KMS-11 (cell line): ENCODE measurements around the gene RPL36AL.

Source experiments
- H2AFZ ChIP-seq: fragments of 200-600 bp; sonication (generic); 2 replicates; pipeline ENCODE4 v1.6.1; 2016; ENCODE audit warnings: antibody characterized with exemption, mixed run types, low read depth
- H3K27ac ChIP-seq: fragments of 200-600 bp; sonication (generic); 2 replicates; pipeline ENCODE4 v1.6.1; 2016; ENCODE audit warnings: mild to moderate bottlenecking, mixed run types
- H3K27me3 ChIP-seq: fragments of 200-600 bp; sonication (generic); 2 replicates; pipeline ENCODE4 v1.6.1; 2017; ENCODE audit warnings: mild to moderate bottlenecking, low read depth, mixed run types, moderate library complexity; ENCODE audit not compliant: insufficient read depth
- H3K36me3 ChIP-seq: fragments of 200-600 bp; sonication (generic); 2 replicates; pipeline ENCODE4 v1.6.1; 2017; ENCODE audit warnings: mild to moderate bottlenecking, mixed run types; ENCODE audit not compliant: insufficient read depth
- H3K4me1 ChIP-seq: fragments of 200-600 bp; sonication (generic); 2 replicates; pipeline ENCODE4 v1.6.1; 2016; ENCODE audit warnings: mild to moderate bottlenecking, low read depth, mixed run types; ENCODE audit not compliant: poor library complexity, severe bottlenecking
- H3K4me2 ChIP-seq: fragments of 200-600 bp; sonication (generic); 2 replicates; pipeline ENCODE4 v1.7.0; 2016; ENCODE audit warnings: mild to moderate bottlenecking, mixed run types
- H3K4me3 ChIP-seq: fragments of 200-600 bp; sonication (generic); IDR thresholded peaks from 2 replicates; pipeline ENCODE4 v1.6.1; 2017; ENCODE audit warnings: low read depth, low read length, mixed read lengths; ENCODE audit not compliant: insufficient read depth
- H3K79me2 ChIP-seq: fragments of 200-600 bp; sonication (generic); 2 replicates; pipeline ENCODE4 v1.6.1; 2016; ENCODE audit warnings: low read depth, mixed run types; ENCODE audit not compliant: insufficient read depth
- H3K9ac ChIP-seq: fragments of 200-600 bp; sonication (generic); 2 replicates; pipeline ENCODE4 v1.6.1; 2016; ENCODE audit warnings: mild to moderate bottlenecking, mixed run types
- H4K20me1 ChIP-seq: fragments of 200-600 bp; sonication (generic); 2 replicates; pipeline ENCODE4 v1.6.1; 2016; ENCODE audit warnings: mild to moderate bottlenecking, mixed run types; ENCODE audit not compliant: insufficient read depth
- TF ChIP-seq, protein P1 (sequence below): fragments of 200-600 bp; sonication (generic); conservative IDR thresholded peaks from 2 replicates; pipeline ENCODE4 v1.6.1; 2017; ENCODE audit warnings: low read depth, mild to moderate bottlenecking, antibody characterized with exemption, low read length, moderate library complexity, mixed read lengths

RPL36AL gene

DNA sequence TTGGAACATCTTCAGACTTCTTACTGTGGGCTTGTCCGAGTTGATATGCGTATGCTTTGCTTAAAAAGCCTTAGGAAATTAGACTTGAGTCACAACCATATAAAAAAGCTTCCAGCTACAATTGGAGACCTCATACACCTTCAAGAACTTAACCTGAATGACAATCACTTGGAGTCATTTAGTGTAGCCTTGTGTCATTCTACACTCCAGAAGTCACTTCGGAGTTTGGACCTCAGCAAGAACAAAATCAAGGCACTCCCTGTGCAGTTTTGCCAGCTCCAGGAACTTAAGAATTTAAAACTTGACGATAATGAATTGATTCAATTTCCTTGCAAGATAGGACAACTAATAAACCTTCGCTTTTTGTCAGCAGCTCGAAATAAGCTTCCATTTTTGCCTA, 12.8 kb downstream of the RPL36AL start:
- TF ChIP-seq, protein P1, sequence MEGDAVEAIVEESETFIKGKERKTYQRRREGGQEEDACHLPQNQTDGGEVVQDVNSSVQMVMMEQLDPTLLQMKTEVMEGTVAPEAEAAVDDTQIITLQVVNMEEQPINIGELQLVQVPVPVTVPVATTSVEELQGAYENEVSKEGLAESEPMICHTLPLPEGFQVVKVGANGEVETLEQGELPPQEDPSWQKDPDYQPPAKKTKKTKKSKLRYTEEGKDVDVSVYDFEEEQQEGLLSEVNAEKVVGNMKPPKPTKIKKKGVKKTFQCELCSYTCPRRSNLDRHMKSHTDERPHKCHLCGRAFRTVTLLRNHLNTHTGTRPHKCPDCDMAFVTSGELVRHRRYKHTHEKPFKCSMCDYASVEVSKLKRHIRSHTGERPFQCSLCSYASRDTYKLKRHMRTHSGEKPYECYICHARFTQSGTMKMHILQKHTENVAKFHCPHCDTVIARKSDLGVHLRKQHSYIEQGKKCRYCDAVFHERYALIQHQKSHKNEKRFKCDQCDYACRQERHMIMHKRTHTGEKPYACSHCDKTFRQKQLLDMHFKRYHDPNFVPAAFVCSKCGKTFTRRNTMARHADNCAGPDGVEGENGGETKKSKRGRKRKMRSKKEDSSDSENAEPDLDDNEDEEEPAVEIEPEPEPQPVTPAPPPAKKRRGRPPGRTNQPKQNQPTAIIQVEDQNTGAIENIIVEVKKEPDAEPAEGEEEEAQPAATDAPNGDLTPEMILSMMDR = no peak
- Histone ChIP-seq H3K36me3 (no peaks in the 10 kb centered on the region), H3K4me2 (no peak overlapping the region)

DNA sequence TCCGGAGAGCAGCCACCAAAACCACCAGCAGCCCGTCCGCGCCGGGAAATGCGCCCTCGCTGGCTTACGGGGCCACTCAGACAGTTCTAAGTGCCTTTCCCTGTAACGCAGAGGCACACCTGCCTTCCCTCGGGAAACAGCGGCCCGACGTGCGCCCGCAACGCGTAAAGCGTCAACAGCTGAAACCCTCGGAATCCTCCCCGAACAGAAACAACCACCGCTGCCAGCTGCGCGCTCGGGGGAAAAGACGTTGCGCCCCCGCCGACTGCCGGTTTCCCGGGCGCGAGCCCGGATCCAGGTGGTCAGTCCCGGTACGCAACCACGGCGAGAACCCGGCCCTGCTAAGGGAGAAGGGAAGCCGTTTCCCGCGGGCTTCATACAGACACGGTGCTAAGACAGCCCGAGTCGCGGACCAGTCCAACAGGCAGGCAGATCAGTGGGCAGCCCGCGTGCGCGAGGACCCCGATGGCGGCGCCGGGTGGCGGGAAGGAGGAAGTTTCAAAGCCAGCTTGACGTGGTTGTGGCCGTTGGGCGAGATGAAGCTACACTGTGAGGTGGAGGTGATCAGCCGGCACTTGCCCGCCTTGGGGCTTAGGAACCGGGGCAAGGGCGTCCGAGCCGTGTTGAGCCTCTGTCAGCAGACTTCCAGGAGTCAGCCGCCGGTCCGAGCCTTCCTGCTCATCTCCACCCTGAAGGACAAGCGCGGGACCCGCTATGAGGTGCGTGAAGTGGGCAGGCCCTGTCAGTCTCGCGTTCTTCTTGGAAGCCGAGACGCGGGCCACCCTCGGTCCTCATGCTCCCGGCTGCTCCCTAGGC, 21.7 kb downstream of the RPL36AL start, which contains the start of gene LRR1:
TSS of gene LRR1 (plus strand) at position 456 of the 816 bp plus-strand sequence. CDS start at position 537, 81 bp downstream.
- Histone ChIP-seq H3K4me2 (peak within 1 kb of the TSS; percentile 60), H3K4me3 (no peak within 1 kb of the TSS), H3K27ac (peak within 1 kb of the TSS; percentile 94), H3K79me2 (peaks cover 47% of the 10 kb centered on the region), H2AFZ (peak within 1 kb of the TSS; percentile 52), H3K4me1 (peaks cover 18% of the 10 kb centered on the region), H4K20me1 (no peaks in the 10 kb centered on the region), H3K9ac (peak within 1 kb of the TSS; percentile 96), H3K36me3 (no peaks in the 10 kb centered on the region), H3K27me3 (no peaks in the 10 kb centered on the region)
- TF ChIP-seq, protein P1 = no peak

More for the DNA sequence above, 12.8 kb downstream of the RPL36AL start:
- H3K4me1 ChIP-seq = no peaks in the 10 kb centered on the region
- peaks cover 11% of the 10 kb centered on the region; the same call in 1 of the 2 replicates for H3K79me2 ChIP-seq
- H4K20me1 ChIP-seq = no peaks in the 10 kb centered on the region
- no peak overlapping the region for H3K9ac ChIP-seq
- H3K27me3 ChIP-seq = no peaks in the 10 kb centered on the region
- no peak overlapping the region for H3K4me3 ChIP-seq
- H2AFZ ChIP-seq = no peak overlapping the region
- H3K27ac ChIP-seq = no peak overlapping the region

DNA sequence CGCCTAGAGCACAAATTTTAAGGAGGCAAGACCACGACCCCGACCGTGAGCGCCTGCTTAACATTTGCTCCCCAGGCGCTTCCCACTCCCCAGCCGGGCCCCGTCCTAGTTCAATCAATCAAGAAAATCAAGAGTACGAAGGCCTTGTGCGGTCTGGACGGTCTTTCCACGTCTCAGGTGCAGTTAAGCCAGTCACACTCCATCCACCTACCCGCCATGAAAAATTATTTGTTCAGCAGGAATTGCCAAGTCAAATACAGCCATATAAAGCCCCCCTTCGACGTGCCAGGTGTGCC, 22.3 kb downstream of the RPL36AL start:
- H3K79me2 ChIP-seq = peaks cover 46% of the 10 kb centered on the region
- H3K4me2 ChIP-seq = peak overlapping the region; percentile 60
- H3K9ac ChIP-seq = peak overlapping the region; percentile 96
- peaks cover 18% of the 10 kb centered on the region for H3K4me1 ChIP-seq
- H3K27me3 ChIP-seq = no peaks in the 10 kb centered on the region
- H3K27ac ChIP-seq = peak overlapping the region; percentile 94
- TF ChIP-seq, protein P1 = no peak
- no peaks in the 10 kb centered on the region for H4K20me1 ChIP-seq
- H3K36me3 ChIP-seq = no peaks in the 10 kb centered on the region
- peak overlapping the region; percentile 52 for H2AFZ ChIP-seq
- H3K4me3 ChIP-seq = no peak overlapping the region

DNA sequence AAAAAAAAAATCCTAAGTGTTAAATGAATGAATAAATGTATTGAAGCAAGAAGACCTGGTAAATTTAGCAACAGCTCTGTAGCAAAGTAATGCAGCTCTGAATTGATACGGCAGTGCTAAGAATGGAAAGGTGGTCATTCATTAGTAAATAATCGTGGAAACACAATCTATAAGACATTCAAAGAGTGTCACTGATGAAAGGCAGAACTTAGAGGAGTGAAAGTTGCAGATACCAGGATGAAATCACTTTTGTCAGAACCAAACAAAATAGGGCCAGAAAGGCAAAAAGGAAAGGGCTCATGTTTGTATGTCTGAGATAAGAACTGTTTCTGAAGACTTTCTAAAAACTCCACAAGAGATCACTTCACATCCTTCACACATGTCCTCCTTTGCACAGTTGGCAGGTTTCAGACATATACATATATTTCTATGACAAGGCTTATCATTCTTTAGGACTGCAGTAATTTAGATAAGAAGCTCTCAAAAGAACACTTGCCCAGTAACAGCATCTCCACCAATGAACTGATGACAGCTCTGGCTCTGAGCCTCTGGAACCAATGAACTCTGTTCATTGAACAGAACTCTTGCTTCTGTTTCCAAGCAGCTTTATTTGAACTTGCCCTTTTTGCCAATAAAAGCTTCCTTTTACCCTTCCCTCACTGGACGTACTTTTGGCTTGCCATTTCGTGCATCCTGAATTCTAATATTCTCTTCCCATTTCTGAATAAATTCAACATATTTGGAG, 25.9 kb downstream of the RPL36AL start:
- H3K4me2 ChIP-seq = no peak overlapping the region
- TF ChIP-seq, protein P1 = no peak
- no peaks in the 10 kb centered on the region for H3K27me3 ChIP-seq
- H3K4me1 ChIP-seq = peaks cover 10% of the 10 kb centered on the region
- H3K9ac ChIP-seq = no peak overlapping the region
- H4K20me1 ChIP-seq = no peaks in the 10 kb centered on the region
- H3K36me3 ChIP-seq = no peaks in the 10 kb centered on the region
- no peak overlapping the region for H3K4me3 ChIP-seq
- no peak overlapping the region for H3K27ac ChIP-seq
- no peak overlapping the region for H2AFZ ChIP-seq
- H3K79me2 ChIP-seq = peaks cover 13% of the 10 kb centered on the region
